CD14-positive monocyte (primary cell): ENCODE measurements around the gene SOHLH1. TPM values are rescaled to one million over a fixed set of nuclear protein-coding genes. Genes with fewer than 3 reads are reported as not detected.

Source experiments
- DNase-seq, 3 donors: peaks; one replicate each; pipeline ENCODE4 v3.0.0-alpha.2; 2011 to 2022
- H2AFZ ChIP-seq: 2 replicates; pipeline ENCODE4 v1.6.0; 2012; ENCODE audit warnings: mild to moderate bottlenecking, low read depth, low read length, inconsistent platforms; ENCODE audit not compliant: insufficient read depth, poor library complexity, severe bottlenecking
- H3K27ac ChIP-seq, 2 donors: 1 replicate in 1 of 2; 2 replicates in 1 of 2; pipeline ENCODE4 v1.5.1; 2012 to 2013; ENCODE audit warnings: low read length in 2 of 2, control low read depth in 1 of 2, inconsistent platforms in 1 of 2, low read depth in 1 of 2, mild to moderate bottlenecking in 1 of 2
- H3K27me3 ChIP-seq, 2 donors: one replicate each; pipeline versions ENCODE4 v1.6.0 to v1.6.1; 2011 to 2013; ENCODE audit warnings: low read length in 2 of 2; ENCODE audit not compliant: control insufficient read depth in 2 of 2, insufficient read depth in 2 of 2
- H3K36me3 ChIP-seq, 2 donors: replicated peaks in 1 of 2; 1 replicate in 1 of 2; 2 replicates in 1 of 2; pipeline versions ENCODE4 v1.5.1 to v1.6.1; 2012 to 2013; ENCODE audit warnings: low read length in 2 of 2, control low read depth in 1 of 2, inconsistent platforms in 1 of 2, mild to moderate bottlenecking in 1 of 2; ENCODE audit not compliant: insufficient read depth in 2 of 2, control insufficient read depth in 1 of 2
- H3K4me1 ChIP-seq, 2 donors: 1 replicate in 1 of 2; 2 replicates in 1 of 2; pipeline versions ENCODE4 v1.5.1 to v1.6.1; 2012 to 2013; ENCODE audit warnings: low read length in 2 of 2, control low read depth in 1 of 2, inconsistent platforms in 1 of 2, mild to moderate bottlenecking in 1 of 2, moderate library complexity in 1 of 2; ENCODE audit not compliant: insufficient read depth in 2 of 2, control insufficient read depth in 1 of 2
- H3K4me2 ChIP-seq: replicated peaks from 2 replicates; pipeline ENCODE3; 2012; ENCODE audit warnings: low read length, moderate library complexity, mild to moderate bottlenecking; ENCODE audit not compliant: poor library complexity, severe bottlenecking; ENCODE audit errors: extremely low read depth
- H3K4me3 ChIP-seq, 3 experiments: fragments of 200-600 bp in 1 of 3; sonication (generic) in 1 of 3; replicated peaks in 1 of 3; 1 replicate in 2 of 3; 2 replicates in 1 of 3; pipeline ENCODE4 v1.5.1; 2011 to 2013; ENCODE audit warnings: low read length in 3 of 3, mild to moderate bottlenecking in 3 of 3, control low read depth in 2 of 3, low read depth in 2 of 3, inconsistent platforms in 1 of 3, moderate library complexity in 1 of 3
- H3K79me2 ChIP-seq: 2 replicates; pipeline ENCODE4 v1.6.0; 2012; ENCODE audit warnings: mild to moderate bottlenecking, control low read depth, inconsistent platforms, low read length, moderate library complexity; ENCODE audit not compliant: insufficient read depth
- H3K9ac ChIP-seq: 2 replicates; pipeline ENCODE4 v1.6.0; 2017; ENCODE audit warnings: low read length, mild to moderate bottlenecking; ENCODE audit not compliant: insufficient read depth, poor library complexity, severe bottlenecking
- H3K9me3 ChIP-seq, 2 donors: replicated peaks in 1 of 2; 1 replicate in 1 of 2; 2 replicates in 1 of 2; pipeline versions ENCODE4 v1.5.1 to v1.6.1; 2012 to 2013; ENCODE audit warnings: low read length in 2 of 2, control low read depth in 1 of 2; ENCODE audit not compliant: control insufficient read depth in 1 of 2, insufficient read depth in 1 of 2
- H4K20me1 ChIP-seq: 2 replicates; pipeline ENCODE4 v1.6.0; 2012; ENCODE audit warnings: mild to moderate bottlenecking, low read length, control low read depth, moderate library complexity; ENCODE audit not compliant: insufficient read depth
- H3K27ac Mint-ChIP-seq, 7 donors: one replicate each; pipeline ENCODE4 v1.8.0; 2020; ENCODE audit warnings: mild to moderate bottlenecking in 7 of 7, mixed read lengths in 7 of 7, moderate library complexity in 6 of 7, inconsistent platforms in 2 of 7
- H3K27me3 Mint-ChIP-seq, 3 donors: one replicate each; pipeline ENCODE4 v1.8.0; 2021 to 2022; ENCODE audit warnings: low read depth in 3 of 3, mild to moderate bottlenecking in 3 of 3, mixed read lengths in 3 of 3, moderate library complexity in 3 of 3, inconsistent platforms in 1 of 3
- H3K36me3 Mint-ChIP-seq, 2 donors: one replicate each; pipeline ENCODE4 v1.8.0; 2020; ENCODE audit warnings: mixed read lengths in 2 of 2, inconsistent platforms in 1 of 2, mild to moderate bottlenecking in 1 of 2
- H3K4me1 Mint-ChIP-seq: one replicate; pipeline ENCODE4 v1.8.0; 2020; ENCODE audit warnings: mild to moderate bottlenecking, mixed read lengths
- H3K4me3 Mint-ChIP-seq, 2 donors: one replicate each; pipeline ENCODE4 v1.8.0; 2020; ENCODE audit warnings: mild to moderate bottlenecking in 2 of 2, mixed read lengths in 2 of 2, moderate library complexity in 1 of 2
- H3K9me3 Mint-ChIP-seq, 7 donors: one replicate each; pipeline ENCODE4 v1.8.0; 2020 to 2022; ENCODE audit warnings: mixed read lengths in 7 of 7, mild to moderate bottlenecking in 6 of 7, moderate library complexity in 6 of 7, inconsistent platforms in 2 of 7
- WGBS: methylation state at CpG from one replicate; pipeline ENCODE4 v1.1.5; 2013; ENCODE audit warnings: missing lambda C conversion rate; ENCODE audit not compliant: insufficient coverage; 5-methylcytosine and 5-hydroxymethylcytosine counted together
- intact Hi-C, 2 donors: fragments of 100-400 bp; cut with micrococcal nuclease; formaldehyde crosslinking; loops; one replicate each; pipeline versions ENCODE4 v1.15.0 to v1.15.1; 2023
- polyA plus RNA-seq, 3 donors: library from polyadenylated mRNA; depleted of rRNA in 1 of 3; unstranded in 2 of 3; stranded (reverse) in 1 of 3; fragments of 300-500 nt in 2 of 3; fragments of >200 nt in 1 of 3; fragmentation: Illumina TruSeq in 2 of 3; gene quantifications; 1 replicate in 2 of 3; 2 replicates in 1 of 3; pipeline ENCODE4 v1.2.3, GENCODE V29; 2012 to 2021
- TF ChIP-seq, protein P1 (sequence below): fragments of 200-600 bp; IDR thresholded peaks from one replicate; pipeline ENCODE4 v1.8.0; 2022; ENCODE audit warnings: antibody characterized with exemption, mild to moderate bottlenecking

Gene SOHLH1
- polyA plus RNA-seq, 3 donors = not detected

DNA sequence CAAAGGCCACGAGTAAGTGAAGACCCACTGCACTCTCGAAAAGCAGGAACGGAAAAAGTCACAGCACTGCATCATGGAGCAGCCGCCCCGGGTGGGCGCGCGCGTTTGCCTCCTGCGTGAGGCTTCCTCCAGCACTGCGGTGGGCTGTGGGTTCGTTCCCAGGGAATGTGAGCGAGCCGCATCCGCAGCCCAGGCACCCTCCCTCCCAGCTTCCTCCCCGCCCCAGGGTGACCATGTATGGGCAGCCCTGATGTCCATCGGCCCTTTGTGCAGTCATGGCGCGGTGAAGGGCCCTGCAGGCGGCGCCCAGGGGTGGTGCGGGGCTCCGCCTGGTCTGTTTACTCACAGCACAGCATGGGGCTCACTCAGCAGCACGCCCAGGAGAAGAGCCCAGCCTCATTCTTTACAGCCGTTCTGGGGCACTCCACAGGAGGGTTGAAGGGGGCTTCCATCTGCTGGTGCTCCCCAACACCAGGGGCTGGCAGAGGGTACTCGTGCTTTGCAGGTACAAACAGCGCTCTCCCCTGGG is 35.4 kb upstream of the SOHLH1 start:
- H3K9me3 ChIP-seq = peaks cover 0 to 11% of the 10 kb centered on the region in 2 donors
- no peaks in the 10 kb centered on the region for H3K4me1 Mint-ChIP-seq
- peaks cover 9 to 18% (median 10%) of the 10 kb centered on the region in 7 donors for H3K9me3 Mint-ChIP-seq

DNA sequence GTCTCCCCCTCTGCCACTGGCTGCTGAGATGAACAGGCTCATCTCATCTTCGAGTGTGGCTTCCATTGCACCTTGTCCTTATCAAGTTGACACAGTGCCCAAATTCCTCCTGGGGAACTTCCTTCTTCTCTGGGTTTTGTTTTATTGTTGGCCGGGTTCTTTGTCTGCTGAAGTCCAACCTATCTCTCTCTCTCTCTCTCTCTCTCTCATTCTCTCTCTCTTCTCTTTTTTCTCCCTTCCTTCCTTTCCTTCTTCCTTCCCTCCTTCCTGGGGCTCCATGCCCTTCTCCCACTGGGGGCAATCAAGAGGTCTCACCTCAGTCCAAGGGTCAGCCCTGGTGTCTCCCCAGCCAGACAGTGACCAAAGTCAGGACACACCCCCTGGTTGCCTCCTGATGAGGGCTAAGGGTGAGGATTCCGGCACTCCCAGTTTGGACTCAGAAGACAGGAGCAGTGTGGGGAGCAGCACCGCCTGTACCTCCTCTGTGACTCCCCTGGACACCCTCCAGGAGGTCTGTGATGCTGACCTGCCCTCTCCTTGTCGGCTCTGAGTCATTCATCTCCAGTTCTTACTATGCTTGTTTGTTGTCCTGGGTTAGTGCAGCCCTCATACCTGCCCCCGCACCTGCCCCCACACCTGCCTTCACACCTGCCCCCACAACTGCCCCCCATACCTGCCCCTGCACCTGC is 33.4 kb upstream of the SOHLH1 start:
- Mint-ChIP-seq H3K27me3 (peaks cover 12 to 25% (median 25%) of the 10 kb centered on the region in 3 donors), H3K27ac (peak overlapping the region in 1 of 7 donors; percentile 7), H3K4me3 (no peak overlapping the region), H3K9me3 (peaks cover 9 to 18% (median 10%) of the 10 kb centered on the region in 7 donors), H3K36me3 (no peaks in the 10 kb centered on the region), H3K4me1 (no peaks in the 10 kb centered on the region)
- H3K27ac ChIP-seq = no peak overlapping the region
- no peak overlapping the region for H2AFZ ChIP-seq
- intact Hi-C loops = no loop called here
- H3K9me3 ChIP-seq = peaks cover 0 to 11% of the 10 kb centered on the region in 2 donors
- H3K79me2 ChIP-seq = no peaks in the 10 kb centered on the region
- H4K20me1 ChIP-seq = no peaks in the 10 kb centered on the region
- WGBS = 94% methylated on average over 2 of the region's 6 CpGs
- no peaks in the 10 kb centered on the region for H3K4me1 ChIP-seq
- no peak overlapping the region for H3K4me2 ChIP-seq
- peaks cover 0 to 10% of the 10 kb centered on the region in 2 donors for H3K27me3 ChIP-seq
- no peak overlapping the region for H3K9ac ChIP-seq
- TF ChIP-seq, protein P1, sequence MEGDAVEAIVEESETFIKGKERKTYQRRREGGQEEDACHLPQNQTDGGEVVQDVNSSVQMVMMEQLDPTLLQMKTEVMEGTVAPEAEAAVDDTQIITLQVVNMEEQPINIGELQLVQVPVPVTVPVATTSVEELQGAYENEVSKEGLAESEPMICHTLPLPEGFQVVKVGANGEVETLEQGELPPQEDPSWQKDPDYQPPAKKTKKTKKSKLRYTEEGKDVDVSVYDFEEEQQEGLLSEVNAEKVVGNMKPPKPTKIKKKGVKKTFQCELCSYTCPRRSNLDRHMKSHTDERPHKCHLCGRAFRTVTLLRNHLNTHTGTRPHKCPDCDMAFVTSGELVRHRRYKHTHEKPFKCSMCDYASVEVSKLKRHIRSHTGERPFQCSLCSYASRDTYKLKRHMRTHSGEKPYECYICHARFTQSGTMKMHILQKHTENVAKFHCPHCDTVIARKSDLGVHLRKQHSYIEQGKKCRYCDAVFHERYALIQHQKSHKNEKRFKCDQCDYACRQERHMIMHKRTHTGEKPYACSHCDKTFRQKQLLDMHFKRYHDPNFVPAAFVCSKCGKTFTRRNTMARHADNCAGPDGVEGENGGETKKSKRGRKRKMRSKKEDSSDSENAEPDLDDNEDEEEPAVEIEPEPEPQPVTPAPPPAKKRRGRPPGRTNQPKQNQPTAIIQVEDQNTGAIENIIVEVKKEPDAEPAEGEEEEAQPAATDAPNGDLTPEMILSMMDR = no peak
- no peak for DNase-seq
- no peaks in the 10 kb centered on the region for H3K36me3 ChIP-seq
- H3K4me3 ChIP-seq = no peak overlapping the region

More for the DNA sequence above, 35.4 kb upstream of the SOHLH1 start:
- Mint-ChIP-seq H3K27ac (no peak overlapping the region), H3K36me3 (no peaks in the 10 kb centered on the region), H3K27me3 (peaks cover 10 to 31% (median 29%) of the 10 kb centered on the region in 3 donors), H3K4me3 (no peak overlapping the region)
- Histone ChIP-seq H3K4me2 (no peak overlapping the region), H4K20me1 (no peaks in the 10 kb centered on the region), H3K36me3 (no peaks in the 10 kb centered on the region), H3K27ac (no peak overlapping the region), H3K4me3 (no peak overlapping the region), H3K79me2 (no peaks in the 10 kb centered on the region), H3K27me3 (peaks cover 0 to 12% of the 10 kb centered on the region in 2 donors), H3K4me1 (no peaks in the 10 kb centered on the region), H3K9ac (no peak overlapping the region), H2AFZ (no peak overlapping the region)
- DNase-seq = no peak
- TF ChIP-seq, protein P1 = no peak
- 84% methylated on average over 20 of the region's 27 CpGs for WGBS
- intact Hi-C loops = no loop called here
